Thymus (tissue), 11 donors: ENCODE results near the gene LSP1. TPM values are rescaled to one million over a fixed set of nuclear protein-coding genes. Genes with fewer than 3 reads are reported as not detected.

Experiments used
- DNase-seq, 9 donors: peaks; one replicate each; pipeline ENCODE4 v3.0.0-alpha.2; 2013; ENCODE audit warnings: low spot score in 9 of 9, low read depth in 6 of 9, missing footprints in 1 of 9
- H3K27ac ChIP-seq, 2 donors: one replicate each; pipeline ENCODE4 v1.5.1; 2013; ENCODE audit warnings: control low read depth in 1 of 2, low read depth in 1 of 2, low read length in 1 of 2, mild to moderate bottlenecking in 1 of 2, moderate library complexity in 1 of 2
- H3K27me3 ChIP-seq, 2 donors: one replicate each; pipeline ENCODE4 v1.5.1; 2013; ENCODE audit warnings: low read length in 1 of 2; ENCODE audit not compliant: control insufficient read depth in 2 of 2, insufficient read depth in 1 of 2
- H3K36me3 ChIP-seq, 2 donors: one replicate each; pipeline ENCODE4 v1.5.1; 2013; ENCODE audit warnings: low read length in 1 of 2, mild to moderate bottlenecking in 1 of 2, moderate library complexity in 1 of 2; ENCODE audit not compliant: control insufficient read depth in 2 of 2, insufficient read depth in 2 of 2
- H3K4me1 ChIP-seq, 2 donors: one replicate each; pipeline ENCODE4 v1.5.1; 2013; ENCODE audit warnings: low read length in 2 of 2; ENCODE audit not compliant: control insufficient read depth in 2 of 2, insufficient read depth in 2 of 2
- H3K4me3 ChIP-seq, 2 donors: one replicate each; pipeline ENCODE4 v1.5.1; 2013; ENCODE audit warnings: low read length in 2 of 2, control low read depth in 1 of 2, mild to moderate bottlenecking in 1 of 2
- H3K9me3 ChIP-seq, 2 donors: one replicate each; pipeline ENCODE4 v1.5.1; 2013; ENCODE audit warnings: low read length in 1 of 2, mild to moderate bottlenecking in 1 of 2; ENCODE audit not compliant: control insufficient read depth in 2 of 2, insufficient read depth in 1 of 2
- WGBS: extraction: QIAGEN DNeasy Blood & Tissue Kit; methylation state at CpG from one replicate; pipeline ENCODE4 v1.1.7; 2013; 5-methylcytosine and 5-hydroxymethylcytosine counted together
- polyA plus RNA-seq: library from polyadenylated mRNA; stranded (reverse); fragments of 200-250 nt; gene quantifications from one replicate; pipeline ENCODE4 v1.2.3, GENCODE V29; 2013
- total RNA-seq: library from RNA; stranded (reverse); fragments of 120-200 nt; gene quantifications from one replicate; pipeline ENCODE4 v1.2.4, GENCODE V29; 2013
- donor health status: healthy.

Gene LSP1
- total and polyA plus RNA-seq, 2 donors: 138 to 179 TPM

DNA sequence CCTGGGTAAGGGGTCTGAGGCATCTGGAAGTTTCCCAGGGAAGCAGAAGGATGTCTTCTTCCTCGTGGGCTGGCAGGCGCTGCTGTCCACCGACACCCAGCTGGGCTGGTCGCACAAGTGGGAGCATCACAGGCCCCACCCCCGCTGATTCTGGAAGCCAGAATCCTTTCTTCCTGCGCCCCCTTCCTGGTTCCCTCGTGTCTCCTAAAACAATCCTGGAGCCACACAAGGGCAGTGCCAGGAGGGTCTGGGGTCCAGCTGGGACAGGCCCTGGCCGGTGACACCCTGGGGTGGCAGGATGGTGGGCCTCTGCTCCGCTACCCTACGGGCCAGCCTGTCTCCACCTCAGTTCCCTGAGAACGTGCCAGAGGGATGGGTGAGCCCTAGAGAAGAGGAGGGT lies 4.2 kb downstream of the LSP1 start:
- no peak overlapping the region for H3K4me3 ChIP-seq
- H3K27ac ChIP-seq: no peak overlapping the region

GRCh38 chr11:1858154-1858553 lies 5.3 kb downstream of the LSP1 start:
- Histone ChIP-seq H3K4me1 (peaks cover 4 to 43% of the 10 kb centered on the region in 2 donors), H3K9me3 (no peaks in the 10 kb centered on the region), H3K36me3 (no peaks in the 10 kb centered on the region), H3K27ac (no peak overlapping the region), H3K27me3 (no peaks in the 10 kb centered on the region), H3K4me3 (no peak overlapping the region)
- 98% methylated on average over 9 of the region's 9 CpGs for WGBS
- no peak for DNase-seq

More for the DNA sequence above, 4.2 kb downstream of the LSP1 start:
- Histone ChIP-seq H3K4me1 (peaks cover 12 to 51% of the 10 kb centered on the region in 2 donors), H3K9me3 (peaks cover 0 to 1% of the 10 kb centered on the region in 2 donors), H3K36me3 (no peaks in the 10 kb centered on the region), H3K27me3 (no peaks in the 10 kb centered on the region)
- DNase-seq: no peak
- WGBS: 96% methylated on average over 11 of the region's 11 CpGs

DNA sequence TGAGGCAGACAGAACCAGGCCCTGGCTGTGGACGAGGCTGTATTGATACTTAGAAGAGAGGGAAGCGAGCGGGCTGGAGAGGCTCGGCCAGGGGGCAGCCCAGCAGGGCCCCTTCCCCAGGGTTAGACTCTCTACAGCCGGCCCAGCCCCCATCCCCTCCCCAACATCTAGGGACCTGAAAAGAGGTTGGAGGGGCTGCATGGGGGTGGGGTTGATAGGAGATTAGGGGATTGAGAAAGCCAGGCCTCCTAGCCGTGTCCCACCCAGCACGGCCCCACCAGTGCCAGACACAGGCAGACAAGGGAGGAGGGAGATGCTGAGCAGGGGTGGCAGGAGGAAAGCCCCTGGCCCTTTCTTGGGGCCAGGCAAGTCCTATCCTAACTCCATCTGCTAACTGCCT lies 5.7 kb downstream of the LSP1 start:
- 99% methylated on average over 7 of the region's 7 CpGs for WGBS
- Histone ChIP-seq H3K9me3 (no peaks in the 10 kb centered on the region), H3K27me3 (no peaks in the 10 kb centered on the region), H3K27ac (no peak overlapping the region), H3K4me3 (no peak overlapping the region), H3K4me1 (peaks cover 0 to 39% of the 10 kb centered on the region in 2 donors), H3K36me3 (no peaks in the 10 kb centered on the region)
- no peak for DNase-seq

DNA sequence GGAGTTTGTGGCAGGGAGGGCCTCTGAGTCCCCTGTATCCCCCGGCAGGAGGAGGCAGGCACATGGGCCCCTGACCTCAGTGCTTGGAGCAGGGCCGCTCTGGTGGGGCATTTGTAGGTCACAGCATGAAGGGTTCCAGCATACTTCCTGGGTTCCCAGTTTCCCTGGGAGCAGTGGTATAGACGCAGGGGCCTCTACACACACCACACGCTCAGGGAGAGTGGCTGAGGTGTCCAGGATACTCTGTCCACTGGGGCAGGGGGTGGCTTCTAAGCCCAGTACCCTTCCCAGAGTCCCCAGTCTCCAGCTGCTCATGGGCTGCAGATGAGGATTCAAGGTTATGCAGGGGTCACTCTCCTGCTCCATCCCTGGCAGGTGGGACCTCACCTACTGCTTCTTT lies 6.1 kb downstream of the LSP1 start:
- H3K4me3 ChIP-seq: no peak overlapping the region
- 84% methylated on average over 4 of the region's 4 CpGs for WGBS
- H3K9me3 ChIP-seq: no peaks in the 10 kb centered on the region
- DNase-seq: no peak
- peaks cover 0 to 34% of the 10 kb centered on the region in 2 donors for H3K4me1 ChIP-seq
- no peaks in the 10 kb centered on the region for H3K36me3 ChIP-seq
- H3K27me3 ChIP-seq: no peaks in the 10 kb centered on the region
- no peak overlapping the region for H3K27ac ChIP-seq

- H3K4me1 ChIP-seq: peaks cover 0 to 27% of the 10 kb centered on the region in 2 donors
- H3K27me3 ChIP-seq: no peaks in the 10 kb centered on the region
- no peaks in the 10 kb centered on the region for H3K36me3 ChIP-seq
- no peak overlapping the region for H3K4me3 ChIP-seq
- no peak overlapping the region for H3K27ac ChIP-seq
- DNase-seq: no peak
- WGBS: 98% methylated on average over 1 of the region's 1 CpG
- H3K9me3 ChIP-seq: no peaks in the 10 kb centered on the region
Measured at GRCh38 chr11:1860108-1860507, 7.2 kb downstream of the LSP1 start.

DNA sequence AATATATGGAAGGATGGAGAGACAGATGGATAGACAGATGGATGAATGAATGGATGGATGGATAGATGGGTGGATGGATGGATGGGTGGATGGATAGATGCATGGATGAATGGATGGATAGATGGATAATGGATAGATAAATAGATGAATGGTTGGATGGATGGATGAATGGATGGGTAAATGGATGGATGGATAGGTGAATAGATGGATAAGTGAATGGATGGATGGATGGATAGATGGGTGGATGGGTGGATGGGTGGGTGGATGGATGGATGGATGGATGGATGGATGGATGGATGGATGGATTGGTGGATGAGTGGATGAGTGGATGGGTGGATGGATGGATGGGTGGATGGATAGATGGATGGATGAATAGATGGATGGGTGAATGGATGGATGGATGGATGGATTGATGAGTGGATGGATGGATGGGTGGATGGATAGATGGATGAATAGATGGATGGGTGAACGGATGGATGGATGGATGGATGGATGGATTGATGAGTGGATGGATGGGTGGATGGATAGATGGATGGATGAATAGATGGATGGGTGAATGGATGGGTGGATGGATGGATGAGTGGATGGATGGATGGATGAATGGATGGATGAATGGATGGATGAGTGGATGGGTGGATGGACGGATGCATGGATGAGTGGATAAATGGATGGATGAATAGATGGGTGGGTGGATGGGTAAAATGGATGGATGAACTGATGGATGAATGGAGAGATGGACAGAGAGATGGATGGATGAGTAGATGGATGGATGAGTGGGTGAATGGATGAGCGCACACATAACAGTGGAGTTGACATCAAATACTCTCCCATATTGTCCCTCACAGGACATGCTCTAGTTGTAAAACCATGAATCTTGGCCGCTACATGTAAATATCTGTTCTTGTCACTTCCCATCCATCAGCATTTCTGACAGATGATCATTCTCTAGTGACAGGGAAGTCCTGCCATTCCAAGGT lies 8.8 kb downstream of the LSP1 start:
- Histone ChIP-seq H3K4me1 (peaks cover 0 to 15% of the 10 kb centered on the region in 2 donors), H3K9me3 (no peaks in the 10 kb centered on the region), H3K36me3 (peaks cover 0 to 3% of the 10 kb centered on the region in 2 donors), H3K4me3 (no peak overlapping the region), H3K27ac (no peak overlapping the region), H3K27me3 (no peaks in the 10 kb centered on the region)
- no peak for DNase-seq
- 93% methylated on average over 4 of the region's 4 CpGs for WGBS

- DNase-seq: no peak
- no peak overlapping the region for H3K4me3 ChIP-seq
- H3K27ac ChIP-seq: no peak overlapping the region
- peaks cover 0 to 15% of the 10 kb centered on the region in 2 donors for H3K4me1 ChIP-seq
- WGBS: 97% methylated on average over 14 of the region's 14 CpGs
- H3K27me3 ChIP-seq: no peaks in the 10 kb centered on the region
- H3K36me3 ChIP-seq: peaks cover 0 to 5% of the 10 kb centered on the region in 2 donors
- no peaks in the 10 kb centered on the region for H3K9me3 ChIP-seq
Measured at GRCh38 chr11:1862588-1863351, 9.9 kb downstream of the LSP1 start.

GRCh38 chr11:1863352-1864216 lies 10.7 kb downstream of the LSP1 start:
- no peak overlapping the region for H3K27ac ChIP-seq
- no peak overlapping the region for H3K4me3 ChIP-seq
- no peaks in the 10 kb centered on the region for H3K27me3 ChIP-seq
- peaks cover 0 to 5% of the 10 kb centered on the region in 2 donors for H3K36me3 ChIP-seq
- no peak for DNase-seq
- no peaks in the 10 kb centered on the region for H3K9me3 ChIP-seq
- 86% methylated on average over 27 of the region's 27 CpGs for WGBS
- peaks cover 0 to 10% of the 10 kb centered on the region in 2 donors for H3K4me1 ChIP-seq
